Type B pancreatic cell (in vitro differentiated cells): ENCODE measurements around the gene STON2. TPM values are rescaled to one million over a fixed set of nuclear protein-coding genes. Genes with fewer than 3 reads are reported as not detected.
"Not testable (repeated sequence)": the region's sequence is repeated elsewhere in the genome, so short reads cannot be mapped to it uniquely, and the experiment has no call there.

Experiments used
- DNase-seq: peaks from one replicate; pipeline ENCODE4 v3.0.0; 2021; ENCODE audit warnings: mixed read lengths; ENCODE audit not compliant: unreplicated experiment; ENCODE audit errors: extremely low spot score
- H3K27ac Mint-ChIP-seq: 2 replicates; pipeline ENCODE4 v1.8.0; 2021; ENCODE audit warnings: mild to moderate bottlenecking, mixed read lengths
- H3K27me3 Mint-ChIP-seq: 2 replicates; pipeline ENCODE4 v1.8.0; 2021; ENCODE audit warnings: mixed read lengths
- H3K36me3 Mint-ChIP-seq: 2 replicates; pipeline ENCODE4 v1.8.0; 2021; ENCODE audit warnings: mixed read lengths
- H3K4me1 Mint-ChIP-seq: one replicate; pipeline ENCODE4 v1.8.0; 2021; ENCODE audit warnings: mixed read lengths; ENCODE audit not compliant: unreplicated experiment
- H3K4me3 Mint-ChIP-seq: 2 replicates; pipeline ENCODE4 v1.8.0; 2021; ENCODE audit warnings: mild to moderate bottlenecking, mixed read lengths
- H3K9me3 Mint-ChIP-seq: 2 replicates; pipeline ENCODE4 v1.8.0; 2021; ENCODE audit warnings: mixed read lengths
- CTCF ChIP-seq: fragments of 200-600 bp; sonication (generic); conservative IDR thresholded peaks from 2 replicates; pipeline ENCODE4 v1.5.0; 2021; ENCODE audit warnings: antibody characterized with exemption, mild to moderate bottlenecking
- total RNA-seq: library from RNA; stranded (reverse); gene quantifications from 2 replicates; pipeline ENCODE4 v1.2.1, GENCODE V29; 2021; ENCODE audit warnings: low replicate concordance

Gene STON2
- total RNA-seq, 1 donor from 2014 or later = 40.4 TPM

DNA sequence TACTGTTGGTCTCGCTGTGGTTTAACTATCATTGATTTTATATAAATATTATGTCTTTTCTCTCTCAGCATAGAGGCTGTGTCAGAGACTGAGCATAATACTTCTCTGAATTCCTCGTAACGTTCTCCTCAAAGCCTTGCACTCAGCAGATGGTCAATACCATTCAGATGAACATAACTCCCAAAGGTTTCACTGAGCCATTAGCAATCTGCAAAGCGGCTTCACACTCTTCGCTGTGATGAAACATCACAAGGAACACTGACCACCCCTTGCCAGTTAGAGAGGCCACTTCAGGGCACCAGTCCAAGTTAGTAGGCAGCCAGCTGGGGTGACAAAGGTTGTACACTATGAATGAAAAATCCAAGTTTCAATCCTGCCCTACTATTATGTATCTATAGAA lies 30.1 kb upstream of the STON2 start:
- H3K27ac Mint-ChIP-seq = peak overlapping the region; percentile 75
- TF ChIP-seq CTCF = no peak
- H3K36me3 Mint-ChIP-seq = no peaks in the 10 kb centered on the region
- H3K27me3 Mint-ChIP-seq = peaks cover 18% of the 10 kb centered on the region
- peaks cover 38% of the 10 kb centered on the region for H3K4me1 Mint-ChIP-seq
- H3K4me3 Mint-ChIP-seq = no peak overlapping the region
- no peaks in the 10 kb centered on the region for H3K9me3 Mint-ChIP-seq
- DNase-seq = no peak

DNA sequence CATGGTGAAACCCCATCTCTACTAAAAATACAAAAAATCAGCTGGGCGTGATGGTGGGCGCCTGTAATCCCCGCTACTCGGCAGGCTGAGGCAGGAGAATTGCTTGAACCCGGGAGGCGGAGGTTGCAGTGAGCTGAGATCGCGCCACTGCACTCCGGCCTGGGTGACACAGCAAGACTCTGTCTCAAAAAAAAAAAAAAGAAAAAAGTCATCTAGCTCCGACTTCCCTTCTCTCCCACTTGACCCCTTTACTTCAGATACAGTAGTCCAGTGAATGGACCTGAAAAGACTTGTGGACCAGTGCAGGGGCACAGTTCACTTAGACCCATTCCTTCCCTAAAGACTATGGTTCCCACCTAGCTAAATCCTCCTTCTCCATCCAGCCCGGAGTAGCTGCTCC lies 29.6 kb upstream of the STON2 start:
- not testable (repeated sequence) for H3K9me3 Mint-ChIP-seq, H3K4me3 Mint-ChIP-seq, DNase-seq, H3K36me3 Mint-ChIP-seq
- peaks cover 13% of the 10 kb centered on the region for H3K27me3 Mint-ChIP-seq
- H3K4me1 Mint-ChIP-seq = peaks cover 34% of the 10 kb centered on the region
- peak overlapping the region; percentile 75 for H3K27ac Mint-ChIP-seq

DNA sequence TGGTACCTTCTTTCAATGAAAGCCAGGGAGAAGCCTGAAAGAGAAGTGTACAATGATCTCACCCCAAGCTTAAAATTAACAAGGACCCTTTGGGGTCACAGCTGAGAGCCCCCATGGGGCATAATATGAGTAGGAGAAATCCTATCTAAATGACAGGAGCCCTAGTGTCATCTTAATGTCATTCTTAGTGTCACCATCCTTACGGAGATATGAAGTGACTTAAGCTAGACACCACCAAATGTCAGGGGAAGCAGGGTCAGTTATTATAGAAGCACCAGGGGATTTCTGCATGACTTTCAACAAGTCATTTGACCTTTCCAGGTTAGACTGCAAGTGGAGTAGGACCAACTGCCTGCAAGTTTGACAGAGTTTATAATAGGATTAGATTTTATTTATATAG lies 28.9 kb upstream of the STON2 start:
- Mint-ChIP-seq H3K4me3 (no peak overlapping the region), H3K27ac (no peak overlapping the region), H3K4me1 (peaks cover 27% of the 10 kb centered on the region), H3K36me3 (no peaks in the 10 kb centered on the region), H3K27me3 (peaks cover 8% of the 10 kb centered on the region), H3K9me3 (no peaks in the 10 kb centered on the region)
- no peak for DNase-seq
- no peak for TF ChIP-seq CTCF

GRCh38 chr14:81427348-81428058 lies 27.4 kb upstream of the STON2 start:
- no peaks in the 10 kb centered on the region for H3K9me3 Mint-ChIP-seq
- DNase-seq = no peak
- peaks cover 18% of the 10 kb centered on the region for H3K4me1 Mint-ChIP-seq
- H3K27me3 Mint-ChIP-seq = no peaks in the 10 kb centered on the region
- peak overlapping the region; percentile 81 for H3K27ac Mint-ChIP-seq
- H3K36me3 Mint-ChIP-seq = no peaks in the 10 kb centered on the region
- peak overlapping the region; percentile 78 for H3K4me3 Mint-ChIP-seq
- TF ChIP-seq CTCF = no peak

DNA sequence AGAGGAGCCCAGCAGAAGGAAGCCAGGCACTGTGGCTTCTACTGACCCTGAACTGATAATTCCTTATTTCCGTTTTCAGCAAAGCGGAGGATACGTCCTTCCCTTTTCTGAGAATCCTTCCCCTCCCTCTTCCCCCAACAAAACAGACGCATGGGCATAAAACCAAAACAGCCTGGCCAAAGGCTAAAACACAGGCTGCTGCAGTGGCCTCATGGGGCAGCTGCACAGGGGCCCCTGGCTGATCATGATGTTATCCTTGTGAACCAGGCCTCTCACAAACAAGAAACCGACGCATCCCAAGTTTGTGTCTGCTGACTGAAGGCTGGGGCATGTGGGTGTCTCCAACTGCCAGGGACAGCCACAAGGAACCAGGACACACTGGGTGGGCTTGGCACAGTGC lies 23.4 kb upstream of the STON2 start:
- H3K27ac Mint-ChIP-seq = no peak overlapping the region
- TF ChIP-seq CTCF = no peak
- no peaks in the 10 kb centered on the region for H3K9me3 Mint-ChIP-seq
- H3K36me3 Mint-ChIP-seq = peaks cover 12% of the 10 kb centered on the region
- no peak for DNase-seq
- peaks cover 13% of the 10 kb centered on the region for H3K4me1 Mint-ChIP-seq
- no peak overlapping the region for H3K4me3 Mint-ChIP-seq
- no peaks in the 10 kb centered on the region for H3K27me3 Mint-ChIP-seq

GRCh38 chr14:81418057-81418790 lies 18.1 kb upstream of the STON2 start:
- Mint-ChIP-seq H3K9me3 (peaks cover 14% of the 10 kb centered on the region), H3K4me1 (peaks cover 5% of the 10 kb centered on the region), H3K27me3 (no peaks in the 10 kb centered on the region), H3K27ac (no peak overlapping the region), H3K36me3 (peaks cover 29% of the 10 kb centered on the region), H3K4me3 (no peak overlapping the region)
- DNase-seq = no peak
- no peak for TF ChIP-seq CTCF
